K562 (cell line): ENCODE data around the gene GOLGA6L6.
"Not testable (repeated sequence)": the region's sequence is repeated elsewhere in the genome, so short reads cannot be mapped to it uniquely, and the experiment has no call there.

ENCODE experiments used
- EZH2 ChIP-seq: IDR thresholded peaks from 2 replicates; pipeline ENCODE4 v1.6.1; 2012; ENCODE audit warnings: low read depth, mild to moderate bottlenecking, inconsistent platforms, low read length, borderline replicate concordance
- KDM1A ChIP-seq, 2 experiments: fragments of 450-650 bp; IDR thresholded peaks; 2 replicates each; pipeline ENCODE4 v1.6.1; 2016; ENCODE audit warnings: mild to moderate bottlenecking in 2 of 2
- POLR2A ChIP-seq: fragments of 450-650 bp; conservative IDR thresholded peaks from 2 replicates; pipeline ENCODE4 v1.6.1; 2016
- PYGO2 ChIP-seq: fragments of 450-650 bp; IDR thresholded peaks from 2 replicates; pipeline ENCODE4 v1.6.1; 2016; ENCODE audit warnings: mild to moderate bottlenecking, missing genetic modification characterization, moderate library complexity, missing compliant biosample characterization
- ZHX1 ChIP-seq: fragments of 150-350 bp; conservative IDR thresholded peaks from 2 replicates; pipeline ENCODE4 v1.6.1; 2014; ENCODE audit warnings: low read length
- ZSCAN29 ChIP-seq: fragments of 450-650 bp; IDR thresholded peaks from 2 replicates; pipeline ENCODE4 v1.6.1; 2017
- TF ChIP-seq, protein P1 (sequence below), 3 experiments: IDR thresholded peaks in 2 of 3; conservative IDR thresholded peaks in 1 of 3; 2 replicates each; pipeline ENCODE4 v1.5.1; 2011 to 2012; ENCODE audit warnings: low read length in 3 of 3, mild to moderate bottlenecking in 3 of 3, control low read depth in 2 of 3, improper control_type of control experiment in 1 of 3, inconsistent platforms in 1 of 3, low read depth in 1 of 3, mixed read lengths in 1 of 3, moderate library complexity in 1 of 3; ENCODE audit not compliant: insufficient read depth in 2 of 3

DNA sequence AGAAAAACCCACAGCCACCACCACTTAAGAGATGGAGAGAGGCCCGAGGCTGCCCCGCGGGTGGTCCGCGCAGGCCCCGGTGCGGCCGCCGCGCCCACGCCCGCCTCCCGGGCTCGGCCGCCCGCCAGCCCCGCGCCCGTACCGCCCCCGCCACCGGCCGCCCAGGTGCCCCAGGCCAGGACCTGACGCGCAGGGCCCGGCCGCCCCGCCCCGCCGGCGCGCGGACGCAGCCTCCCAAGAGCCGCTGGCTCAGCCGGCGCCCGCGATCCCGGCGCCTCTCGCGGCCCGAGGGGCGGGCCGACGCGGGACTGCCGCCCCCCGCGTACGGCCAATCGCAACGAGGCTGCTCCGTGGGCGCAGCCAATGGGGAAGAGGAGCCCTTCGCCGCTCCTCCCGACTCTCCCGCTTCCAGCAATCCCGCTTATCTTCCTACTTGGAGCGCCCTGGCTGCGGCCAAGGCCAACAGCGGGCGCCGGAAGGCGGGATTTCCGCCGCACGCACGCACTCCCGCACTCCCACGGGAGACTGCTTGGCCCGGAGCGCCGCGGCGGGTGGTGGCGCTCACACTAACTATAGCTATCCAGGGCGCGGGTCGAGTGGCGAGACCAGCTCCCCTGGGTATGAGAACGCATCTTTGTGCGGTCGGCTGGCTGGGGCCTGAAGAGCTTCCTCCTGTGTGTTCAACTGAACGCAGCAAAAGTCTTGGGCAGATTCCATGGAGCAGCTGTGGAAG, 35.5 kb downstream of the GOLGA6L6 start:
- TF ChIP-seq POLR2A; EZH2; ZHX1; ZSCAN29; PYGO2 (tag); KDM1A (IDR thresholded peaks at IDR 0.05): not testable (repeated sequence)
- TF ChIP-seq, protein P1, sequence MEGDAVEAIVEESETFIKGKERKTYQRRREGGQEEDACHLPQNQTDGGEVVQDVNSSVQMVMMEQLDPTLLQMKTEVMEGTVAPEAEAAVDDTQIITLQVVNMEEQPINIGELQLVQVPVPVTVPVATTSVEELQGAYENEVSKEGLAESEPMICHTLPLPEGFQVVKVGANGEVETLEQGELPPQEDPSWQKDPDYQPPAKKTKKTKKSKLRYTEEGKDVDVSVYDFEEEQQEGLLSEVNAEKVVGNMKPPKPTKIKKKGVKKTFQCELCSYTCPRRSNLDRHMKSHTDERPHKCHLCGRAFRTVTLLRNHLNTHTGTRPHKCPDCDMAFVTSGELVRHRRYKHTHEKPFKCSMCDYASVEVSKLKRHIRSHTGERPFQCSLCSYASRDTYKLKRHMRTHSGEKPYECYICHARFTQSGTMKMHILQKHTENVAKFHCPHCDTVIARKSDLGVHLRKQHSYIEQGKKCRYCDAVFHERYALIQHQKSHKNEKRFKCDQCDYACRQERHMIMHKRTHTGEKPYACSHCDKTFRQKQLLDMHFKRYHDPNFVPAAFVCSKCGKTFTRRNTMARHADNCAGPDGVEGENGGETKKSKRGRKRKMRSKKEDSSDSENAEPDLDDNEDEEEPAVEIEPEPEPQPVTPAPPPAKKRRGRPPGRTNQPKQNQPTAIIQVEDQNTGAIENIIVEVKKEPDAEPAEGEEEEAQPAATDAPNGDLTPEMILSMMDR (IDR thresholded peaks at IDR 0.05 in 2 of 3, conservative IDR thresholded peaks at IDR 0.05 in 1 of 3; ENCODE audit: insufficient read depth in 2 of 3, low read depth in 1 of 3, low read length in 3 of 3) = not testable (repeated sequence)
